ENCODE results near the gene NQO1.
"Not testable (repeated sequence)": the region's sequence is repeated elsewhere in the genome, so short reads cannot be mapped to it uniquely, and the experiment has no call there.

NQO1 gene

DNA sequence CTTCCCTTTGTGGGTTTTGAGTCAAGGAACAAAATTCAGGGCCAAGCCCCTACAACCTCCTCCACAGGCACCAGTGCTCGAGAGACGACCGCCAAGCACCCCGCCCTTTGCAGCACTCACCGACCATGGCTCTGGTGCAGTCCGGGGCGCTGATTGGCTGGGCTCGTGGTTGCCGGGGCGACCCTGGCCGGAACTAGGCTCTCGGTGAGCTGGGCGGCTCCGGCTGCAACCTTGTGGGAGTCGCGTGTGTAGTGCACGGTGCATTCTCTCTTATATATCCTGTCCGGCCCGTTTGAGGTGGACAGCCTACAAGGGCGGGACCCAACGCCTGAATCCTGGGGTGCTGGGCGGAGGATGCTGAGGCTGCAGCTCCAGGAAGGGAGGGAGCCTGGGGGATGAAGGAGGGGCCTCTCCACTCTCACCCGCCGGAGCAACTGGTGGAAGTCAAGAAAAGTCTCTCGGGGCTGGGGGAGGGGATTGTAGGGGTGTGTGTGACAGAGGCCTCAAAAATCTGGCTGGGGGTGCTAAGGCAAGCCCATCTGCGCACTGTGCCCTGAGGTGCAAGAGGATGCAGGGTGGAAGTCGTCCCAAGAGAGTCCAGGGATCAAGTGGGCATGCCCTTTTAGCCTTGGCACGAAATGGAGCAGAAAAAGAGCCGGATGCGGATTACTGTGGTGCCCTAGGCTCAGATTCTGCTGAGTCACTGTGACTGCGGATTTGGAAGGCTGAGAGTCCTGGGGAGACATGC is at the start of gene NQO1:
NQO1 (minus strand) TSS at position 248 of the 748 bp plus-strand sequence; CDS start at position 127, 121 bp downstream.
- DNase-seq (ENCODE audit: low spot score in 2 of 2) = peak; percentile 94 to 99
- H3K4me1 ChIP-seq = peaks cover 26% of the 10 kb centered on the region
- in situ Hi-C loops (cut with MboI; ENCODE audit: low sequenced_read_pairs) = no loop called here

DNA sequence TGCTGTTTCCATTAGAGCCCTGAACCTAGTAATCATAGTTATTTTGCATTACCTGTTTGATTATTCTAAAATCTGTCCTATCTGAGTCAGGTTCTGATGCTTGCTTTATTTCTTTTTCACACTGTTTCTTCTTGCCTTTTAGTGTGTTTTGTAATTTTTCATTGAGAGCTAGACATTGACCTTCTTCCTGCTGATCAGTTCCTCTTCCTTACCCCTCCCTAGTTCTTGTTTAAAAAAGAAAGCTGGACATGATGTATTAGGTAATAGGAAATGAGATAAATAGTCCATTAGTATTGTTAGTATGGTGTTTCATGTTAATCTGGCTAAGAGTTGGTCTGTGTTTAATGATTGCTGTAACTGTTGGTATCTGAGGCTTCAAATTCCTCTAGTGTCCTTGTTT is 49.2 kb upstream of the NQO1 start:
- Histone ChIP-seq H3K27me3 (ENCODE audit: low read depth) (no peaks in the 10 kb centered on the region), H3K9me3 (peaks cover 2% of the 10 kb centered on the region; the same call in 1 of the 2 replicates), H3K4me3 (no peak overlapping the region), H3K36me3 (replicated peaks) (no peaks in the 10 kb centered on the region), H3K4me1 (no peaks in the 10 kb centered on the region; the same call in 1 of the 2 replicates)
- in situ Hi-C loops (cut with MboI; ENCODE audit: low sequenced_read_pairs) = loop anchor here (25.0 kb wide), 1 partner anchor 162 kb away; no protein-coding TSS in a partner anchor
- no peak for DNase-seq (ENCODE audit: low spot score in 2 of 2)

More for the DNA sequence above, at the start of gene NQO1:
- peak within 1 kb of the TSS; percentile 36 for H3K4me3 ChIP-seq
- H3K36me3 ChIP-seq (replicated peaks) = no peaks in the 10 kb centered on the region; the same call in 1 of the 2 replicates
- H3K9me3 ChIP-seq = no peaks in the 10 kb centered on the region
- no peaks in the 10 kb centered on the region for H3K27me3 ChIP-seq (ENCODE audit: low read depth)

DNA sequence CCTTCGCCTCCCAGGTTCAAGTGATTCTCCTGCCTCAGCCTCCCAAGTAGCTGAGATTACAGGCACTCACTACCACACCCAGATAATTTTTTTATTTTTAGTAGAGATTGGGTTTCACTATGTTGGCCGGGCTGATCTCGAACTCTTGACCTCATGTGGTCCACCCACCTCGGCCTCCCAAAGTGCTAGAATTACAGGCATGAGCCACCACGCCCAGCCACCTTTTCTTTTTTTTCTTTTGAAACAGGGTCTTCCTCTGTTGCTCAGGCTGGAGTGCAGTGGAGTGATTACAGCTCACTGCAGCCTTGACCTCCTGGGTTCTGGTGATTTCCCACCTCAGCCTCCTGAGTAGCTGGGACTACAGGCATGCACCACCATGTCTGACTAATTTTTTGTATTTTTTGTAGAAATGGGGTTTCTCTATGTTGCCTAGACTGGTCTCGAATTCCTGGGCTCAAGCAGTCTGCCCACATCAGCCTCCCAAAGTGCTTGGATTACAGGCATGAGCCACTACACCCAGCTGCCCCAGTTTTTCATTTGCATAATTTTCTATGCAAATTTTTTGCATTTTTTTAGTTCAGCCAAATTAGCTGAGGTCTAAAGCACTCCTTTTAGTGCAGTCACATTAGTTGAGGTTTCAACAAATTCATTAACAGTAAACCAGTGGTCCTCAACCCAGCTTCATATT is 47.0 kb upstream of the NQO1 start:
- no peaks in the 10 kb centered on the region; the same call in 1 of the 2 replicates for H3K4me1 ChIP-seq
- in situ Hi-C loops (cut with MboI; ENCODE audit: low sequenced_read_pairs) = no loop called here
- H3K27me3 ChIP-seq (ENCODE audit: low read depth) = no peaks in the 10 kb centered on the region
- peaks cover 2% of the 10 kb centered on the region; the same call in 1 of the 2 replicates for H3K9me3 ChIP-seq
- H3K4me3 ChIP-seq = no peak overlapping the region
- no peaks in the 10 kb centered on the region for H3K36me3 ChIP-seq (replicated peaks)
- DNase-seq (ENCODE audit: low spot score in 2 of 2) = no peak

DNA sequence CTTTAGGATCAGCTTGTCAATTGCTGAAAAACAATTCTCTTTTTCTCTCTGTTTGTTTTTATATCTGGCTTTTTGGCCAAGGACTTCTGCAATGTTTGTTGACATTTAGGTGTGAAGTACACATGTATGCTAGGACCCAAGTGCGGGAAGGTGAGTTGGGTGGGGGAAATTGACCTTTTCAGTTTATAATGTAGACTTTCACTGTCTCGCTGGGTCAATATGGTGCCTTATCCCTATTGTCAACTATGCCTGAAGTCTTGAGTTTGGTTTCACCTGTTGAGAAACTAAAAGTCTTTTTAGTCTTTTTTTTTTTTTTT is 45.2 kb upstream of the NQO1 start:
- Histone ChIP-seq H3K4me1 (no peaks in the 10 kb centered on the region; the same call in 1 of the 2 replicates), H3K36me3 (replicated peaks) (no peaks in the 10 kb centered on the region), H3K9me3 (peaks cover 2% of the 10 kb centered on the region; the same call in 1 of the 2 replicates), H3K27me3 (ENCODE audit: low read depth) (no peaks in the 10 kb centered on the region), H3K4me3 (no peak overlapping the region)
- in situ Hi-C loops (cut with MboI; ENCODE audit: low sequenced_read_pairs) = no loop called here
- no peak for DNase-seq (ENCODE audit: low spot score in 2 of 2)

DNA sequence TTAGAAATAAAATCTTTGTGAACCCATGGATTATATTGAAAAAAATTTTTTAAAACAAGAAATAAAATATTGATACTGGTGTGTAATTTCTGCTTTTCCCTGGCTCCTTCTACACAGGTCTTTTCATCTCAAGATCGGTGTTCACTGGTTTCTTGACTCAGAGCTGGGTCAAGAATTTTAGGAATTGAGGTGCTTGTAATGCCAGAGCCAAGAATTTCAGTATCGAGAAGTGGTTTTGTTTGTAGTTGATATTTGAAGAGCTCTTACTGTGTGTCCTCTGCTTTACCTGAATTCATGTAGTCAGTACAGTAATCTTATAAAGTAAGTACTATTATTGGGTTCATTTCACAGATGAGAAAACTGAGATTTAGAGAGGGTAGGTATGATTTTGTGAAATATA is 43.0 kb upstream of the NQO1 start:
- no peaks in the 10 kb centered on the region for H3K36me3 ChIP-seq (replicated peaks)
- H3K4me1 ChIP-seq = no peaks in the 10 kb centered on the region
- no peaks in the 10 kb centered on the region for H3K27me3 ChIP-seq (ENCODE audit: low read depth)
- DNase-seq (ENCODE audit: low spot score in 2 of 2) = no peak
- in situ Hi-C loops (cut with MboI; ENCODE audit: low sequenced_read_pairs) = no loop called here
- no peaks in the 10 kb centered on the region for H3K9me3 ChIP-seq
- H3K4me3 ChIP-seq = no peak overlapping the region

DNA sequence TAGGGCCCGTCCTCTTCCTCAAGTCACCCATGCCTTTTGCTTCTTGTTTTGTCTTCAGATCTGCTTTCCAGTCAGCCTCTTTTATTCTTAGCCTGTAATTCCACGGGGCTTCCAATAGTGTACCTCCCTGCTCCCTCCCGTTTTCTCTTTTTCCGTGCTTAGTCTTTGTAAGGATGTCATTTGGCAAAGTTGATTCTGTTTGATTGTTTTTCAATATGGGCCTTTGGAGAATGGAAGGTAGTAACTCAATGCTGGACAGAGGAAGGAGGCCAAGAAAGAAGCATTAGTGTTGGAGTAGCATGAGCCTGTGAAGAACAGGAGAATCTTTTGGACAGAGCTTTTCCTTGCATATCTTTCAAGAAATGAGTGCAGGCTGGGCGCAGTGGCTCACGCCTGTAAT is 42.3 kb upstream of the NQO1 start:
- in situ Hi-C loops (cut with MboI; ENCODE audit: low sequenced_read_pairs) = no loop called here
- Histone ChIP-seq H3K4me3 (no peak overlapping the region), H3K27me3 (ENCODE audit: low read depth) (no peaks in the 10 kb centered on the region), H3K4me1 (no peaks in the 10 kb centered on the region), H3K36me3 (replicated peaks) (no peaks in the 10 kb centered on the region), H3K9me3 (no peaks in the 10 kb centered on the region)
- DNase-seq (ENCODE audit: low spot score in 2 of 2) = no peak

DNA sequence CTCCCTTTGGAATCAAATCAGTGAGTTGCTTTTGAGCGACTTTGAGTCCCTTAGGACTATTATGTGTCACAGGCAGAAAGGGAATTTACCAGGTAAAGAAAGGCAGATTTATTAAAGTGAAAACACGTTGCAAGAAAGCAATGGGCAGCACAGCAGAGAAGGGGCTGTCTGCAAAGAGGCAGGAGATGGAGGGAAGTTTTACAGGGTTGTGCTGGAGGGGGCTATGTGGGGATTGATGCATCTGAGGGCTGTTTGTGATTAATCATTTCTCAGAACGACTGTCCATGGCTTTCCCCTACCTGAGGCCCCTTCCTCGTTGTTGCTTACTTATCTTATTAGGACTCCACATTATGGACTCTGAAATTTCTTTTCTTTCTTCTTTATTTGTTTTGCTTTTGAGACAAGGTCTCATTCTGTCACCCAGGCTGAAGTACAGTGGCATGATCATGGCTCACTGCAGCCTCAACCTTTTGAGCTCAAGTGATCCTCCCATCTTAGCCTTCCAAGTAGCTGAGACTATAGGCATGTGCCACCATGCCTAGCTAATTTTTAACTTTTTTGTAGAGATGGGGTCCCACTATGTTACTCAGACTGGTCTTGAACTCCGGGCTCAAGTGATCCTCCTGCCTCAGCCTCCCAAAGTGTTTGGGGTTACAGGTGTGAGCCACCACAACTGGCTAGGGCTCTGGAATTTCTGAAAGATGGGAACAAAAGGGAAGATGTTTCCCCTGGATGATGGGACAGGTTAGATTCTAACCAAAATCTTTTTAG is 41.3 kb upstream of the NQO1 start:
- H3K27me3 ChIP-seq (ENCODE audit: low read depth) = no peaks in the 10 kb centered on the region
- no peaks in the 10 kb centered on the region; the same call in 1 of the 2 replicates for H3K4me1 ChIP-seq
- DNase-seq (ENCODE audit: low spot score in 2 of 2) = no peak
- no peak overlapping the region for H3K4me3 ChIP-seq
- in situ Hi-C loops (cut with MboI; ENCODE audit: low sequenced_read_pairs) = no loop called here
- H3K36me3 ChIP-seq (replicated peaks) = no peaks in the 10 kb centered on the region
- H3K9me3 ChIP-seq = no peaks in the 10 kb centered on the region

DNA sequence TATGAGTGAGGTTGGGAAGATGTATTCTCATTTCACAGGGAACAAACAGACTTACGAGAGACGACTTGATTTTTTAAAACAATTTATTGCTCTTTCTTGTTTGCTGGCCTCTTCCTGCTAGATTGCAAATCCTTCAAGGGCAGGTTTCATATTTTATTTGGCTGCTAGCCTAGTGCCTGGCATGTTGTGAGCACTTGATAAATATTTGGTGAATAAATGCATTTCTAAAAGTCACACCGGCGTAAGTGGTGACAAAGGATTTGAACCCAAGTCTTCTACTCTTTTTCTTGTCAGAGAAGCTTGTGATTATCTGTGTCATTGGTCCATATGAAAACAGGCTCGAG is 37.2 kb upstream of the NQO1 start:
- Histone ChIP-seq H3K27me3 (ENCODE audit: low read depth) (no peaks in the 10 kb centered on the region), H3K4me1 (peaks cover 4% of the 10 kb centered on the region), H3K4me3 (no peak overlapping the region; the same call in 1 of the 2 replicates), H3K9me3 (no peaks in the 10 kb centered on the region), H3K36me3 (replicated peaks) (no peaks in the 10 kb centered on the region)
- in situ Hi-C loops (cut with MboI; ENCODE audit: low sequenced_read_pairs) = no loop called here
- no peak for DNase-seq (ENCODE audit: low spot score in 2 of 2)

DNA sequence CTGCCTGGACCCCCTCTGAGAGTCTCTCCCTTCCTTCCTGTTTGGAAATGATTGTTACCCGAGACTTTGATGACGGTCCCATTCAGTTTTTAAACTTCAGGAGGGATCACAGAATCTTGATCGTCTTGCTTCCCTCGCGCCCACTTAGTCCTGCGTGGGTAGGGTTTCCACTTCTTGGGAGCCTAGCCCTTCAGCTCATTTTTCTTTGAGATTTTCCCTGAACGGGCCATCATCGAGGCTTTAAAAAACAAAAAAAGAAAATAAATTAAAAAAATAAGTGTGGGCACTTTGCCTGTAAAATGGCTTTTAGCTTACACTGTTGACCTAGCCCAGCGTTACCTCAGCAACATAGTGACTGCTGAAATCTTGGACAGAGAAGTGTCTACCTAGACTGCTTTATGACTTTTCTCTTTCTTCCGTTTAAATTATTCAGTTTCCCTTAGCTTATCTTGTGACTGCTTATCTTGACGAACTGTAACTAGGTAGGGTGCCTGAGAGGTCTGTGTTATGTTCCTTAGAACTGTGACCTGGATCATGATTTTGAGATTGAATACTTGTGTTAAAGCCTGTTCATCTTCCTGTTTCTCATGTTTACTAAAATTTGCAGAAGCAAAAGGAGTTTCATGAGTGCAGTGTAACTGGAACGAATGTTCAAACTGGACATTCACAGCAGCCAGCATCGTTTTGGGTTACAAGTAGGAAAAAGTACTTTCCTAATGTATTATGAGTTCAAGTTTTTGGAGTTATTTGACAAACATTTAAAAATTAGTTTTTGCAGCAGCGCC is 36.6 kb upstream of the NQO1 start:
- in situ Hi-C loops (cut with MboI; ENCODE audit: low sequenced_read_pairs) = no loop called here

DNA sequence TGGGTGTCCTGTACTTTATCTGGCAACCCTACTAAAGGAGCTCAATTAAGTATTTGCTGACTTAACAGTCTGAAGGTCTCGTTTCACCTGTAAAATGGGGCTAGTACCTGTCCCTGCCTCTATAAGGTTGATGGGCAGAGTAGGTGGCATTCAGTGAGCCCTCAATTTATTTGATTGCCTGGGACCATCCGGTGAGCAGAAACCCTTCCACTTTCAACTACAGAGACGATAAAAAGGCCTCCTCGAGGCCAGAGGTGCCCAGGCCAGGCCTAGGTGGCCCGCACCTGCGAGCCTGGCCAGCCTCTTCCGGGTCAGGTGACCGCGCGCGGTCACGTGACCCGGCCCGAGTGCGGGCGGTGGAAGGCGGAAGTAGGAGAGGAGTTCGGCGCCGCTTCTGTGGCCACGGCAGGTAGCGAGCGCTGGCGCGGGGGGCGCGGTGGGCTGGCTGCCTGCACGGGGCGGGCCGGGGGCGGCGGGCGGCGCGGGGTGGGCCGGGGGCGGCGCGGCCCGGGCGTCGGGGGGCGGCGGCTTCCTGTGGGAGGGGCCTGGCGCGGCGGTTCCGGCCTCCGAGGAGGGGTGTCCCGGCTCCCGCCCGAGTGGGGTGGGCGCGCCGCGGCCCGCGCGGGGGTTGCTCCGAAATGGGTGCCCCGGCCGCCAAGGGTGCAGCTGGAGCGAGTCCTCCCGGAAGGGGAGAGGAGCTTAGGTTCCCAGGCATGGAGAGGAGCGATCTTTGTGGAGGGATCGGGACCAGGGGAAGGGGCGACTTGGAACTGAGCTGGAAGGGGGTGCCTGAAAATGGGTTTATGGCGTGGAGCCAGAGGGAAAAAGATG is 35.8 kb upstream of the NQO1 start, which contains the start of gene WWP2:
WWP2 (plus strand) TSS at position 350 of the 831 bp plus-strand sequence. CDS start 24,679 bp downstream, outside the sequence.
- peak; percentile 68 to 85 for DNase-seq (ENCODE audit: low spot score in 2 of 2)
- in situ Hi-C loops (cut with MboI; ENCODE audit: low sequenced_read_pairs) = no loop called here
- H3K9me3 ChIP-seq = no peaks in the 10 kb centered on the region

More for the DNA sequence above, 36.6 kb upstream of the NQO1 start:
- Histone ChIP-seq H3K4me3 (peak overlapping the region; percentile 74), H3K36me3 (replicated peaks) (no peaks in the 10 kb centered on the region), H3K27me3 (ENCODE audit: low read depth) (no peaks in the 10 kb centered on the region), H3K4me1 (peaks cover 4% of the 10 kb centered on the region), H3K9me3 (no peaks in the 10 kb centered on the region)
- no peak for DNase-seq (ENCODE audit: low spot score in 2 of 2)

DNA sequence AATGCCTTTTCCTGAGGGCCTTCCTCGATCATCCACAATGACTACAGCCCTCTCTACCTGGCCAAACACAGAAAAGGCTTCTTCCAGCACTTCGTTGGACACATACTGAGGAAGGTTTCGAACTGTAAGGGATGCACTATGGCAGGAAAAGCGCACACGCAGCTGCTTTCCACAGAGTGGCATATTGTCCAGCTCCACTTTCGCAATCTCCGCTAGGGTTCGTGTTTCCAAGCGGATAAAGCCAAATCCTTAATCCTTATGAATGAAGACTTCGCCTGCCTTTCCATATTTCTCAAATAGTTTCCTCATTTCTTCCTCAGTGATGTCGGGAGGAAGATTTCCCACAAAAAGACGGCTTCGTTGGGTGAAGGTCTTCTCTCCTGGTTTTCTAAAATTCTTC is 31.0 kb upstream of the NQO1 start:
- H3K36me3 ChIP-seq (replicated peaks) = peaks cover 11% of the 10 kb centered on the region
- H3K9me3 ChIP-seq; H3K27me3 ChIP-seq (ENCODE audit: low read depth); in situ Hi-C loops (cut with MboI; ENCODE audit: low sequenced_read_pairs); DNase-seq (ENCODE audit: low spot score in 2 of 2); H3K4me1 ChIP-seq; H3K4me3 ChIP-seq: not testable (repeated sequence)

More for the DNA sequence above, 35.8 kb upstream of the NQO1 start, which contains the start of gene WWP2:
- no peaks in the 10 kb centered on the region for H3K27me3 ChIP-seq (ENCODE audit: low read depth)
- H3K4me1 ChIP-seq = peaks cover 4% of the 10 kb centered on the region
- peak within 1 kb of the TSS; percentile 74 for H3K4me3 ChIP-seq
- H3K36me3 ChIP-seq (replicated peaks) = no peaks in the 10 kb centered on the region

DNA sequence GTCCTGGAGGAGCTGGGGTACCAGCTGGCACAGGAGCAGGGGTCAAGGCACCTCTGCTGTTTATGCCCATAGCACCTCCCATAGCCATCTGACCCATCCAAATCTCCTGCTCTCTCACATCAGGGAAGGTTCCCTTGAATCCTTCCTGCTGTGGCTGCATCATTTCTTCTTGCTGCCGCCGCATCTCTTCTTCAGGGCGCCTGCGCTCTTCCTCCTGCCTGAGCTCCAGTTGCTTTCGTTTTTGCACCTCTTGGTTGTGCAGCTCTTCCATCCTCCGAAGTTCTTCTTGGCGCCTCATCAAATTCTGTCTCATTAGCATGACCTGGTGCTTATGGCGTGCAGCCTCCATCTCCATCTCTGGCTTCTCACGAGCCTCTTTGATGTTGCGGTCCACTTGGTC is 30.3 kb upstream of the NQO1 start:
- Histone ChIP-seq H3K4me1 (peaks cover 3% of the 10 kb centered on the region), H3K4me3 (no peak overlapping the region), H3K9me3 (no peaks in the 10 kb centered on the region), H3K36me3 (replicated peaks) (peaks cover 18% of the 10 kb centered on the region), H3K27me3 (ENCODE audit: low read depth) (no peaks in the 10 kb centered on the region)
- in situ Hi-C loops (cut with MboI; ENCODE audit: low sequenced_read_pairs) = no loop called here
- DNase-seq (ENCODE audit: low spot score in 2 of 2) = no peak

All from HAP-1 (cell line).